Panc1 (cell line): ENCODE measurements around the gene SLC25A17. TPM values are rescaled to one million over a fixed set of nuclear protein-coding genes. Genes with fewer than 3 reads are reported as not detected.

Experiments
- ATAC-seq: fragments of 200-7000 bp; cut with Tn5 transposase; 2 replicates; pipeline ENCODE4 v1.9.1; 2020; ENCODE audit warnings: mild to moderate bottlenecking, moderate library complexity
- BruUV-seq: library from RNA; stranded (reverse); fragments of 400-500 nt; replicated peaks from 2 replicates; lab custom pipeline; 2021; lab: Mats Ljungman, UMichigan
- CTCF ChIA-PET: fragments of 300-600 bp; sonication (Branson Sonifier 250); formaldehyde crosslinking; loops from one replicate; lab custom pipeline; 2022; ENCODE audit warnings: antibody characterized with exemption; lab: Charles Lee
- POLR2A ChIA-PET: fragments of 300-600 bp; sonication (Branson Sonifier 250); formaldehyde crosslinking; loops from one replicate; lab custom pipeline; 2022; ENCODE audit warnings: antibody characterized with exemption; lab: Charles Lee
- DNase-seq: peaks from one replicate; pipeline ENCODE4 v3.0.0-alpha.2; 2010; ENCODE audit warnings: low read depth, low spot score
- H3K27ac ChIP-seq: 2 replicates; pipeline ENCODE4 v1.5.1; 2011; ENCODE audit warnings: mild to moderate bottlenecking, low read length, inconsistent platforms
- H3K27me3 ChIP-seq: fragments of 200-500 bp; sonication (Bioruptor generic); 2 replicates; pipeline ENCODE4 v1.6.0; 2014; ENCODE audit warnings: low read length, inconsistent platforms; ENCODE audit not compliant: control insufficient read depth, insufficient read depth
- H3K36me3 ChIP-seq: fragments of 200-500 bp; sonication (Bioruptor generic); 2 replicates; pipeline ENCODE4 v1.5.1; 2014; ENCODE audit warnings: inconsistent platforms, mild to moderate bottlenecking, low read length, moderate library complexity; ENCODE audit not compliant: control insufficient read depth, insufficient read depth
- H3K4me1 ChIP-seq: 2 replicates; pipeline ENCODE4 v1.5.1; 2011; ENCODE audit warnings: inconsistent platforms, mild to moderate bottlenecking, low read length, moderate library complexity; ENCODE audit not compliant: control insufficient read depth, insufficient read depth
- H3K4me3 ChIP-seq, 2 experiments: 2 replicates each; pipeline ENCODE4 v1.5.1; 2011 to 2012; ENCODE audit warnings: low read depth in 2 of 2, low read length in 2 of 2, mild to moderate bottlenecking in 2 of 2, inconsistent platforms in 1 of 2, moderate library complexity in 1 of 2
- H3K9me3 ChIP-seq: fragments of 200-500 bp; sonication (Bioruptor generic); 2 replicates; pipeline ENCODE4 v1.5.1; 2014; ENCODE audit warnings: low read depth, mild to moderate bottlenecking, inconsistent platforms, low read length, moderate library complexity; ENCODE audit not compliant: control insufficient read depth, insufficient read depth
- CTCF ChIP-seq: fragments of 450-650 bp; IDR thresholded peaks from 2 replicates; pipeline ENCODE4 v1.5.1; 2017; ENCODE audit warnings: mild to moderate bottlenecking
- POLR2AphosphoS5 ChIP-seq: IDR thresholded peaks from 2 replicates; pipeline ENCODE4 v1.6.1; 2012; ENCODE audit warnings: mild to moderate bottlenecking, low read depth, low read length, moderate library complexity
- SIN3A ChIP-seq: IDR thresholded peaks from 2 replicates; pipeline ENCODE4 v1.6.1; 2012; ENCODE audit warnings: low read depth, mild to moderate bottlenecking, low read length, moderate library complexity, borderline replicate concordance; ENCODE audit not compliant: insufficient read depth
- TCF7L2 ChIP-seq: IDR thresholded peaks from 2 replicates; pipeline ENCODE4 v1.6.1; 2011; ENCODE audit warnings: mild to moderate bottlenecking, low read depth, low read length, inconsistent platforms
- in situ Hi-C: cut with HindIII; loops from 2 replicates; pipeline ENCODE4 v1.10.0; 2016; ENCODE audit warnings: low sequenced_read_pairs, low pct_unique_long_range_greater_than_20kb
- intact Hi-C: fragments of 100-400 bp; cut with micrococcal nuclease; formaldehyde crosslinking; loops from one replicate; pipeline ENCODE4 v1.10.0; 2022; ENCODE audit not compliant: unreplicated experiment
- total RNA-seq: library from RNA; stranded (reverse); gene quantifications from one replicate; pipeline ENCODE4 v1.2.1, GENCODE V29; 2021; ENCODE audit not compliant: unreplicated experiment
- TF ChIP-seq, protein P1 (sequence below), 2 experiments: IDR thresholded peaks; 2 replicates each; pipeline ENCODE4 v1.6.1; 2011 to 2012; ENCODE audit warnings: low read depth in 2 of 2, control low read depth in 1 of 2, low read length in 1 of 2, mild to moderate bottlenecking in 1 of 2, moderate library complexity in 1 of 2; ENCODE audit not compliant: insufficient read depth in 1 of 2

Gene SLC25A17
- total RNA-seq, 1 experiment from 2014 or later, result 28.9 TPM

GRCh38 chr22:40727964-40728615 lies 91.1 kb downstream of the SLC25A17 start:
- ATAC-seq (no peak), DNase-seq (no peak)
- Histone ChIP-seq H3K27ac (peak overlapping the region; percentile 34; the same call in 1 of the 2 replicates), H3K4me3 (no peak overlapping the region), H3K36me3 (no peaks in the 10 kb centered on the region), H3K27me3 (no peaks in the 10 kb centered on the region), H3K4me1 (peaks cover 12% of the 10 kb centered on the region), H3K9me3 (no peaks in the 10 kb centered on the region)
- in situ Hi-C loops (no loop called here), intact Hi-C loops (no loop called here)
- TF ChIP-seq TCF7L2 (no peak), POLR2AphosphoS5 (no peak), SIN3A (no peak), CTCF (no peak)
- TF ChIP-seq, protein P1, sequence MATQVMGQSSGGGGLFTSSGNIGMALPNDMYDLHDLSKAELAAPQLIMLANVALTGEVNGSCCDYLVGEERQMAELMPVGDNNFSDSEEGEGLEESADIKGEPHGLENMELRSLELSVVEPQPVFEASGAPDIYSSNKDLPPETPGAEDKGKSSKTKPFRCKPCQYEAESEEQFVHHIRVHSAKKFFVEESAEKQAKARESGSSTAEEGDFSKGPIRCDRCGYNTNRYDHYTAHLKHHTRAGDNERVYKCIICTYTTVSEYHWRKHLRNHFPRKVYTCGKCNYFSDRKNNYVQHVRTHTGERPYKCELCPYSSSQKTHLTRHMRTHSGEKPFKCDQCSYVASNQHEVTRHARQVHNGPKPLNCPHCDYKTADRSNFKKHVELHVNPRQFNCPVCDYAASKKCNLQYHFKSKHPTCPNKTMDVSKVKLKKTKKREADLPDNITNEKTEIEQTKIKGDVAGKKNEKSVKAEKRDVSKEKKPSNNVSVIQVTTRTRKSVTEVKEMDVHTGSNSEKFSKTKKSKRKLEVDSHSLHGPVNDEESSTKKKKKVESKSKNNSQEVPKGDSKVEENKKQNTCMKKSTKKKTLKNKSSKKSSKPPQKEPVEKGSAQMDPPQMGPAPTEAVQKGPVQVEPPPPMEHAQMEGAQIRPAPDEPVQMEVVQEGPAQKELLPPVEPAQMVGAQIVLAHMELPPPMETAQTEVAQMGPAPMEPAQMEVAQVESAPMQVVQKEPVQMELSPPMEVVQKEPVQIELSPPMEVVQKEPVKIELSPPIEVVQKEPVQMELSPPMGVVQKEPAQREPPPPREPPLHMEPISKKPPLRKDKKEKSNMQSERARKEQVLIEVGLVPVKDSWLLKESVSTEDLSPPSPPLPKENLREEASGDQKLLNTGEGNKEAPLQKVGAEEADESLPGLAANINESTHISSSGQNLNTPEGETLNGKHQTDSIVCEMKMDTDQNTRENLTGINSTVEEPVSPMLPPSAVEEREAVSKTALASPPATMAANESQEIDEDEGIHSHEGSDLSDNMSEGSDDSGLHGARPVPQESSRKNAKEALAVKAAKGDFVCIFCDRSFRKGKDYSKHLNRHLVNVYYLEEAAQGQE (IDR thresholded peaks at IDR 0.05; ENCODE audit: insufficient read depth in 1 of 2, low read depth in 2 of 2, low read length in 1 of 2), result no peak
- ChIA-PET CTCF (no interaction called here), POLR2A (no interaction called here)
- BruUV-seq, result no TSS peak

- H3K4me1 ChIP-seq, result peaks cover 4% of the 10 kb centered on the region
- no peaks in the 10 kb centered on the region for H3K9me3 ChIP-seq
- no peaks in the 10 kb centered on the region for H3K36me3 ChIP-seq
- peak overlapping the region; percentile 34; the same call in 1 of the 2 replicates for H3K27ac ChIP-seq
- intact Hi-C loops (no loop called here), in situ Hi-C loops (no loop called here)
- ATAC-seq, result no peak
- BruUV-seq, result no TSS peak
- no peak for DNase-seq
- ChIA-PET CTCF (no interaction called here), POLR2A (interaction anchor here (0.5 kb wide), 1 partner anchor 39 kb away, joined by 4 read pairs; no protein-coding TSS in a partner anchor)
- H3K4me3 ChIP-seq, result no peak overlapping the region
- no peaks in the 10 kb centered on the region for H3K27me3 ChIP-seq
- TF ChIP-seq POLR2AphosphoS5, result no peak
These were observed 91.8 kb downstream of the SLC25A17 start for GRCh38 chr22:40727070-40727963.
